ENCODE data around the gene VENTX. TPM values are rescaled to one million over a fixed set of nuclear protein-coding genes. Genes with fewer than 3 reads are reported as not detected.

The VENTX gene
- total and polyA plus RNA-seq, 2 donors (not counting 3 experiments of a cell fraction or from before 2014, with no cell fraction given), result not detected

- no peaks in the 10 kb centered on the region for H3K36me3 ChIP-seq (ENCODE audit: control insufficient read depth in 2 of 2, extremely low read depth in 1 of 2, insufficient read depth in 2 of 2, low read length in 2 of 2)
- ChIA-PET POLR2A (no interaction called here), CTCF (no interaction called here)
- H3K27ac ChIP-seq (ENCODE audit: insufficient read depth, low read depth, low read length), result no peak overlapping the region
- H3K9ac ChIP-seq (replicated peaks; ENCODE audit: extremely low read depth, insufficient read depth, low read length), result no peak overlapping the region
- no peaks in the 10 kb centered on the region for H3K9me3 ChIP-seq (replicated peaks; ENCODE audit: control insufficient read depth, insufficient read depth, low read length)
- dilution Hi-C loops (cut with MboI; ENCODE audit: extremely low pct_ligation_motif_present, low sequenced_read_pairs), result no loop called here
- no peak overlapping the region for H2AFZ ChIP-seq (ENCODE audit: low read depth, low read length)
- no TSS peak for BruUV-seq (replicated peaks)
- H4K20me1 ChIP-seq (replicated peaks; ENCODE audit: control insufficient read depth, extremely low read depth, insufficient read depth, low read length), result no peaks in the 10 kb centered on the region
- H3K79me2 ChIP-seq (ENCODE audit: control insufficient read depth, insufficient read depth, low read length), result no peaks in the 10 kb centered on the region
- TF ChIP-seq JUN (IDR thresholded peaks at IDR 0.05; ENCODE audit: borderline replicate concordance, insufficient read depth, insufficient read length, low read depth), result no peak
- no peak for TF ChIP-seq FOS (IDR thresholded peaks at IDR 0.05; ENCODE audit: borderline replicate concordance, insufficient read depth, low read length)
- no peak for TF ChIP-seq GATA2 (IDR thresholded peaks at IDR 0.05; ENCODE audit: insufficient read depth, insufficient read length, low read depth, low read length)
- no peak for TF ChIP-seq MYC (IDR thresholded peaks at IDR 0.05; ENCODE audit: low read depth, low read length)
- TF ChIP-seq POLR2A (IDR thresholded peaks at IDR 0.05; ENCODE audit: low read depth, low read length), result no peak
- TF ChIP-seq CTCF (IDR thresholded peaks at IDR 0.05; ENCODE audit: extremely low read depth in 1 of 2, insufficient read depth in 1 of 2, low read depth in 1 of 2, low read length in 2 of 2), result no peak
- no peak for TF ChIP-seq POLR2AphosphoS5 (IDR thresholded peaks at IDR 0.05; ENCODE audit: insufficient read depth, low read depth, low read length)
- TF ChIP-seq MAX (IDR thresholded peaks at IDR 0.05; ENCODE audit: insufficient read depth, insufficient read length), result no peak
- no peak for TF ChIP-seq EZH2 (IDR thresholded peaks at IDR 0.05; ENCODE audit: borderline replicate concordance, low read depth, low read length, severe bottlenecking)
- no peaks in the 10 kb centered on the region for H3K27me3 ChIP-seq (ENCODE audit: control insufficient read depth in 2 of 2, insufficient read depth in 2 of 2, low read length in 2 of 2)
- DNase-seq (ENCODE audit: low read depth, low spot score), result no peak
- H3K9me1 ChIP-seq (replicated peaks; ENCODE audit: control insufficient read depth, extremely low read depth, insufficient read depth, low read length), result no peaks in the 10 kb centered on the region
- H3K4me3 ChIP-seq (replicated peaks in 1 of 3; ENCODE audit: insufficient read depth in 1 of 3, low read depth in 1 of 3, low read length in 3 of 3), result no peak overlapping the region
- FAIRE-seq, result no peak
- intact Hi-C loops (cut with micrococcal nuclease), result no loop called here
- no peak overlapping the region for H3K4me2 ChIP-seq (ENCODE audit: insufficient read depth, low read length)
- no peaks in the 10 kb centered on the region for H3K4me1 ChIP-seq (ENCODE audit: control insufficient read depth, extremely low read depth, insufficient read depth, low read length)
Measured at GRCh38 chr10:133269367-133269766, 31.7 kb downstream of the VENTX start.

All from endothelial cell of umbilical vein (primary cell).